Measurements from ENCODE around the gene SLC20A1. TPM values are rescaled to one million over a fixed set of nuclear protein-coding genes. Genes with fewer than 3 reads are reported as not detected.

Gene SLC20A1
- total RNA-seq, 4 donors from 2014 or later, result 6.9 to 85.7 (median 9.2) TPM

- intact Hi-C loops (cut with DNase I; ENCODE audit: low total_unique reads) (no loop called here), in situ Hi-C loops (cut with MboI; ENCODE audit: low sequenced_read_pairs in 4 of 4) (no loop called here)
- H3K9me3 ChIP-seq, result no peaks in the 10 kb centered on the region
- no peaks in the 10 kb centered on the region for H3K27me3 ChIP-seq
- TF ChIP-seq POLR2A (IDR thresholded peaks at IDR 0.05), result no peak
- TF ChIP-seq CTCF (IDR thresholded peaks at IDR 0.05 in 4 of 5, conservative IDR thresholded peaks at IDR 0.05 in 1 of 5), result no peak
- ATAC-seq, result no peak
- DNase-seq, result no peak
- no peaks in the 10 kb centered on the region for H3K4me1 ChIP-seq
- no peak overlapping the region for H3K27ac ChIP-seq
- H3K4me3 ChIP-seq, result no peak overlapping the region
- no peaks in the 10 kb centered on the region for H3K36me3 ChIP-seq
Observed at GRCh38 chr2:112670252-112671022, 24.7 kb downstream of the SLC20A1 start.

- Histone ChIP-seq H3K27me3 (no peaks in the 10 kb centered on the region), H3K36me3 (no peaks in the 10 kb centered on the region), H3K4me3 (no peak overlapping the region), H3K27ac (no peak overlapping the region), H3K4me1 (no peaks in the 10 kb centered on the region), H3K9me3 (no peaks in the 10 kb centered on the region)
- DNase-seq (no peak), ATAC-seq (no peak)
- in situ Hi-C loops (cut with MboI; ENCODE audit: low sequenced_read_pairs in 4 of 4), result no loop called here
- intact Hi-C loops (cut with DNase I; ENCODE audit: low total_unique reads), result no loop called here
- TF ChIP-seq POLR2A (IDR thresholded peaks at IDR 0.05) (no peak), CTCF (IDR thresholded peaks at IDR 0.05 in 4 of 5, conservative IDR thresholded peaks at IDR 0.05 in 1 of 5) (no peak)
Observed at GRCh38 chr2:112671801-112672200, 26.1 kb downstream of the SLC20A1 start.

- ATAC-seq, result no peak
Observed at GRCh38 chr2:112673008-112673407, 27.3 kb downstream of the SLC20A1 start.

DNA sequence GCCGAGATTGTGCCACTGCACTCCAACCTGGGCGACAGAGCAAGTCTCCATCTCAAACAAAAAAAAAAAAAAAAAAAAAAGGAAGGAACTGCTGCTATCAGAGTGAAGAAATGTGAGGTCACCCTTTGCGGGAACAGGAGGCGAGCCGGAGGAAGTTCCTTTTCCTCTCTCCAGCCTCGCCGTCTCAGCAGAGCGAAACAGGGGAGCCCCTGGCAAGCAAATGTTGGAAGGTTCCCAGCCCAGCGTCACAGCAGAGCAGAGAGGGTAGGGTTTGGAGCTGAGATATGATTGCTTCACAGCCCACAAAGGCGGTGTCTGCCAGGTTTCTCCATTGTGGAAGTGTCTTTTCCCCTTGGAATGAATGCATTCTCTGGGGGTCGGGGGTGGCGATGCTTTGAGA, 28.5 kb downstream of the SLC20A1 start:
- TF ChIP-seq CTCF (IDR thresholded peaks at IDR 0.05 in 4 of 5, conservative IDR thresholded peaks at IDR 0.05 in 1 of 5), result no peak
- peak; percentile 24 to 43 for DNase-seq
- no peak overlapping the region for H3K4me3 ChIP-seq
- H3K9me3 ChIP-seq, result no peaks in the 10 kb centered on the region
- no peaks in the 10 kb centered on the region for H3K36me3 ChIP-seq
- peak in 1 of 2 donors; percentile 55 for ATAC-seq
- intact Hi-C loops (cut with DNase I; ENCODE audit: low total_unique reads), result no loop called here
- H3K4me1 ChIP-seq, result peaks cover under 1 to 1% of the 10 kb centered on the region in 2 donors
- in situ Hi-C loops (cut with MboI; ENCODE audit: low sequenced_read_pairs in 4 of 4), result no loop called here
- no peak overlapping the region for H3K27ac ChIP-seq
- no peaks in the 10 kb centered on the region for H3K27me3 ChIP-seq

More at GRCh38 chr2:112673008-112673407, 27.3 kb downstream of the SLC20A1 start:
- intact Hi-C loops (cut with DNase I; ENCODE audit: low total_unique reads) (no loop called here), in situ Hi-C loops (cut with MboI; ENCODE audit: low sequenced_read_pairs in 4 of 4) (no loop called here)
- Histone ChIP-seq H3K9me3 (no peaks in the 10 kb centered on the region), H3K27ac (no peak overlapping the region), H3K36me3 (no peaks in the 10 kb centered on the region), H3K4me3 (no peak overlapping the region), H3K4me1 (no peaks in the 10 kb centered on the region), H3K27me3 (no peaks in the 10 kb centered on the region)
- TF ChIP-seq POLR2A (IDR thresholded peaks at IDR 0.05), result no peak
- no peak for TF ChIP-seq CTCF (IDR thresholded peaks at IDR 0.05 in 4 of 5, conservative IDR thresholded peaks at IDR 0.05 in 1 of 5)
- no peak for DNase-seq

Data from gastrocnemius medialis (tissue), 4 donors.